HPDE6-E6E7 (cell line): Measurements from ENCODE around the gene TAF8.
"Not testable (repeated sequence)": the region's sequence is repeated elsewhere in the genome, so short reads cannot be mapped to it uniquely, and the experiment has no call there.

Experiments
- DNase-seq: peaks from one replicate; pipeline ENCODE4 v3.0.0; 2011; ENCODE audit warnings: missing footprints; ENCODE audit errors: extremely low spot score

Gene TAF8

GRCh38 chr6:42050297-42051267 is at the start of gene TAF8:
Gene TAF8 (plus strand): TSS chr6:42050524. CDS start chr6:42050542, 18 bp downstream.
- peak; percentile 91 for DNase-seq

GRCh38 chr6:42001506-42001905 is 48.8 kb upstream of the TAF8 start:
- DNase-seq = no peak

- not testable (repeated sequence) for DNase-seq
Observed at GRCh38 chr6:42003658-42004057, 46.7 kb upstream of the TAF8 start.

- DNase-seq = no peak
Observed at GRCh38 chr6:42007286-42008137, 42.8 kb upstream of the TAF8 start.

GRCh38 chr6:42008138-42008528 is 42.2 kb upstream of the TAF8 start:
- not testable (repeated sequence) for DNase-seq

GRCh38 chr6:42009844-42010184 is 40.5 kb upstream of the TAF8 start:
- DNase-seq = no peak

- DNase-seq = no peak
Observed at GRCh38 chr6:42010185-42010891, 40.0 kb upstream of the TAF8 start.

- no peak for DNase-seq
Observed at GRCh38 chr6:42010909-42011308, 39.4 kb upstream of the TAF8 start.

GRCh38 chr6:42012501-42013133 is 37.7 kb upstream of the TAF8 start:
- no peak for DNase-seq

GRCh38 chr6:42013134-42013516 is 37.2 kb upstream of the TAF8 start:
- DNase-seq = no peak

- no peak for DNase-seq
Observed at GRCh38 chr6:42017021-42017643, 33.2 kb upstream of the TAF8 start.

- no peak for DNase-seq
Observed at GRCh38 chr6:42020967-42021366, 29.4 kb upstream of the TAF8 start.

GRCh38 chr6:42021847-42022754 is 28.2 kb upstream of the TAF8 start:
- DNase-seq = no peak

GRCh38 chr6:42022755-42023384 is 27.5 kb upstream of the TAF8 start:
- no peak for DNase-seq

- no peak for DNase-seq
Observed at GRCh38 chr6:42025066-42025844, 25.1 kb upstream of the TAF8 start.

- no peak for DNase-seq
Observed at GRCh38 chr6:42025845-42026243, 24.5 kb upstream of the TAF8 start.

- no peak for DNase-seq
Observed at GRCh38 chr6:42026540-42026939, 23.8 kb upstream of the TAF8 start.

- DNase-seq = peak; percentile 46
Observed at GRCh38 chr6:42028234-42029061, 21.9 kb upstream of the TAF8 start.
